ENCODE measurements around the gene ENTPD7. TPM values are rescaled to one million over a fixed set of nuclear protein-coding genes. Genes with fewer than 3 reads are reported as not detected.

ENTPD7 gene
- total RNA-seq, 1 experiment from 2014 or later: 11.4 TPM

- no peak for TF ChIP-seq MLX (CRISPR knock-in tag; IDR thresholded peaks at IDR 0.05)
- TF ChIP-seq E2F5 (CRISPR knock-in tag; IDR thresholded peaks at IDR 0.05): no peak
- no peak for TF ChIP-seq E2F4 (CRISPR knock-in tag; IDR thresholded peaks at IDR 0.05; ENCODE audit: borderline replicate concordance, low read depth)
- TF ChIP-seq ATF1 (CRISPR knock-in tag; IDR thresholded peaks at IDR 0.05): no peak
- no peak for TF ChIP-seq ZNF416 (CRISPR knock-in tag; IDR thresholded peaks at IDR 0.05)
These were observed 27.8 kb upstream of the ENTPD7 start (continued) for GRCh38 chr10:99631496-99631895.

- H3K27ac Mint-ChIP-seq: no peak overlapping the region
- DNase-seq (ENCODE audit: low spot score) (no peak), ATAC-seq (no peak)
- CTCF ChIA-PET: no interaction called here
- peaks cover 13% of the 10 kb centered on the region for H3K27me3 Mint-ChIP-seq (ENCODE audit: low read depth)
- H3K4me3 Mint-ChIP-seq: no peak overlapping the region
- no peaks in the 10 kb centered on the region for H3K36me3 Mint-ChIP-seq
- H3K4me1 Mint-ChIP-seq: peaks cover 6% of the 10 kb centered on the region
- no peaks in the 10 kb centered on the region for H3K9me3 Mint-ChIP-seq
- POLR2A ChIA-PET: no interaction called here
- TF ChIP-seq CDX4 (CRISPR knock-in tag; IDR thresholded peaks at IDR 0.05; ENCODE audit: borderline replicate concordance): no peak
- no peak for TF ChIP-seq TEAD1 (CRISPR knock-in tag; IDR thresholded peaks at IDR 0.05)
- no peak for TF ChIP-seq PRDM15 (CRISPR knock-in tag; IDR thresholded peaks at IDR 0.05)
- no peak for TF ChIP-seq JAZF1 (CRISPR knock-in tag; IDR thresholded peaks at IDR 0.05)
- TF ChIP-seq NR2C2 (CRISPR knock-in tag; IDR thresholded peaks at IDR 0.05): no peak
- TF ChIP-seq RORB (CRISPR knock-in tag; IDR thresholded peaks at IDR 0.05): no peak
- TF ChIP-seq E2F4 (CRISPR knock-in tag; IDR thresholded peaks at IDR 0.05; ENCODE audit: borderline replicate concordance, low read depth): no peak
- no peak for TF ChIP-seq ZNF532 (CRISPR knock-in tag; IDR thresholded peaks at IDR 0.05; ENCODE audit: borderline replicate concordance)
- no peak for TF ChIP-seq FOXJ3 (CRISPR knock-in tag; IDR thresholded peaks at IDR 0.05; ENCODE audit: borderline replicate concordance)
- no peak for TF ChIP-seq AFF4 (CRISPR knock-in tag; IDR thresholded peaks at IDR 0.05; ENCODE audit: borderline replicate concordance)
- TF ChIP-seq GRHL2 (CRISPR knock-in tag; IDR thresholded peaks at IDR 0.05; ENCODE audit: insufficient replicate concordance, severe bottlenecking): no peak
- TF ChIP-seq JUN (CRISPR knock-in tag; IDR thresholded peaks at IDR 0.05): no peak
- TF ChIP-seq ZMAT4 (CRISPR knock-in tag; IDR thresholded peaks at IDR 0.05): no peak
These were observed 25.5 kb upstream of the ENTPD7 start for GRCh38 chr10:99633832-99634231.
